Measurements from ENCODE around the gene VSIG8.
A peak's percentile ranks its signal among the peaks of the same experiment; 100 is the strongest.
"Not testable (repeated sequence)": the region's sequence is repeated elsewhere in the genome, so short reads cannot be mapped to it uniquely, and the experiment has no call there.

VSIG8 gene, protein sequence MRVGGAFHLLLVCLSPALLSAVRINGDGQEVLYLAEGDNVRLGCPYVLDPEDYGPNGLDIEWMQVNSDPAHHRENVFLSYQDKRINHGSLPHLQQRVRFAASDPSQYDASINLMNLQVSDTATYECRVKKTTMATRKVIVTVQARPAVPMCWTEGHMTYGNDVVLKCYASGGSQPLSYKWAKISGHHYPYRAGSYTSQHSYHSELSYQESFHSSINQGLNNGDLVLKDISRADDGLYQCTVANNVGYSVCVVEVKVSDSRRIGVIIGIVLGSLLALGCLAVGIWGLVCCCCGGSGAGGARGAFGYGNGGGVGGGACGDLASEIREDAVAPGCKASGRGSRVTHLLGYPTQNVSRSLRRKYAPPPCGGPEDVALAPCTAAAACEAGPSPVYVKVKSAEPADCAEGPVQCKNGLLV

DNA sequence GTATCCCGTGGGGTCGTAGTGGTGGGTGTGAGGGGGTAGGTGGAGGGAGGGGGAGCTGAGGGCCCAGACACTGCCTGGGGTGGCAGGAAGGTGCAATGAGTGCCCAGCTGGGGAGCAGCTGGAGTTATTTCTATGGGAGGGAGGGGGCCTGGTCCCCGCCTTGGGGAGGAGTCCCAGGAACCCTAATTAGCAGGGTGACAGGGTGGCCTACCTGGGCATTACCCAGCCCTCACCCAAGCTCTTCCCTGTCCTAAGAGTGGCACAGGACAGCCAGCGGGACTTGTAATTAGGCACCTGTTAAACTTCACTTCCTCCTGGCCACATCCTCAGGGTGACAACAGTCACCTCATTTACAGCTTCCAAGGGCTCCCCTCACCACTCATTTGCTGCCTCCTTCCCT lies at the start of gene VSIG8:
Gene VSIG8, minus strand, starts transcription at position 101 of the 400 bp plus-strand sequence. CDS start 136 bp downstream, outside the sequence.
- no peak for DNase-seq (ENCODE audit: low read depth)

DNA sequence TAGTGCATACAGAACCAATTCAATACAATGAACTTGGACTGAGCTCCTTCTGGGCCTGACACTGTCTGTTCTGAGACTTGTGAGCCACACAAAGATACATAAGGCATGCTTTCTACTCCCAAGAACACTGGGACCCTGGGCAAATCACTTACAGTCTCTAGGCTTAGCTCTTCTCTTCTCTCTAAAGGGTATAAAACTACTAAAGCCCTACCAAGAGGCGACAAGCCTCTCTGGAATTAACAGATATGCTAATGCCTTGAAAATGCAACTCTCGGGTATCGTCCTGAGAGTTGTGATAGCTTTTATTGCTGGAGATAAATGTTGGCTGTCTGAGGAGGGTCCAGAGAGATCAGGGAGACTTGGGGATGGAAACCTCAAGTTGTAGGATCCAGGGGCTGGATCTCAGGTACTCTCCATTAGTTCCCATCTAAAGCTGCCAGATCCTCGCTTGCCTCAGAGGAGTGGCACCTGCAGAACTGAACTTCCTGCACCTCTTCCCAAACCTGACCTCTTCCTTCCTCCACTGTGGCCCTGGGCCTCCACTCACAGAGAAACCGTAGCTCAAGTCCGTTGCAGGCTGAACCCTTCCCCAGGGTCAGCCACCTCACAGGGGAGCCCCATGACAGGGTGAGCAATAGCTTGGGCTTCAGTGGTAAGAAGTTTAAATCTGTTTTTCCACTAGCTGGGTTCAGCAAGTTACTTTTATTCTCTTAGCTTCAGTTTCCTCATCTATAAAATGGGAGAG lies 49.0 kb upstream of the VSIG8 start:
- DNase-seq (ENCODE audit: low read depth), result no peak

DNA sequence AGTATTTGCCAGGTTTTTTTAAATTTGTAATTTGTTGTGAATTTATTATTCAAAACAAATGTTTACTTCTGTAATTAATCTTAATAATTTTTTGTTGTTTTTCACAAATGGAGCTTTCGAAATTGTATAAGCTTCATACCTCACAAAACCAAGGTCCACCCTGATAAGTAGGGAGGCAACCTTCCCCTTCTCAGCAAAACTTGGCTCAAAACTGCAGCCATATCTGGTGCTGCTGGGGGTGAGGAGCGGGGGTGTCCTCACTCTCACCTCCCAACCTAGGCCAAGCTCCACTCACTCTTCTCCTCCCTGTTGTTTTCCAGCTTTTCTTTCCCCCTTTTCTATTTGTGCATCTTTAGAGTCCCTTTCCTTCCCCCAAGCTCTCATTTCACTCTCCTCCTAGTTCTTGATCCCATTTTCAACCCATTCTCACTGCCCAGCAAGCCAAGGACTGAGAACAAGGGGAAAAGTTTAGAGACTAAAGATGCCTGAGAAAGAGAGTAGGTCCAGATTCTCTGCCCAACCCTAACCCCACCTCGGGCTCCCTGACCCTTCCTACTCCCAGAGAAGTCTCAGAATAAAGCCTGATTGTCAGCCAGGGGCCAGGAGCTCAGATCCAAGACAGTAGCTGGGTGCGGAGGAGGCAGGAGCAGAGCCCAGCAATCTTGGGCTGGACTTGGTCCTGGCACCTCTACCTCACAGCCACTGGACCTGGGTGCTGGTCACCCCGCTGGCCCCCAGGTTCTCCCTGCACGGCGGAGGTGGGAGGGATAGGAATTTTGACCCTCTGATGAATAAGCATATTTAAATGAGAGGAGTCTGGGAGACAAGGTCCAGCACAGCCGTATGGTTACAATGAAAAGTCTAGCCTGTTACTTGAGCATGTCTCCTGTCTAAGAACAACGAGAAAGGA lies 45.8 kb upstream of the VSIG8 start:
- DNase-seq (ENCODE audit: low read depth), result no peak

DNA sequence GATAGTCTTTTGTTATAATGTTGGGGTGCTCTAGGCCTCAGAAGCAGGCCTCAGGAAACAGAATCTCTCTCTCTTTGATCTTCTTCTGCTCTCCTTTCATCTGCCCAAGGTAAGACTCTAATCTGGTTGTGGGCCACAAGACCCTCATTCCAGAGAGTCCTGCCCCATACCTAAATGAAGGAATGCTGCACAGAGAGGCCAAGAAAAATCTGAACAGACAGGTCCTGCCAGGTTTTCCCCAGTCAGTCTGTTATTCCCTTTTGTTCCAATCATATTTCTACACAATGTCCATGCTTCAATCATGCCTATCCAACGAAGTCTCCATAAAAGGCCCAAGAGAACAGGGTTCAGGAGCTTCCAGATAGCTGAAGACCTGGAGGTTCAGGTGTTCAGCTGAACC lies 44.5 kb upstream of the VSIG8 start:
- DNase-seq (ENCODE audit: low read depth), result no peak

DNA sequence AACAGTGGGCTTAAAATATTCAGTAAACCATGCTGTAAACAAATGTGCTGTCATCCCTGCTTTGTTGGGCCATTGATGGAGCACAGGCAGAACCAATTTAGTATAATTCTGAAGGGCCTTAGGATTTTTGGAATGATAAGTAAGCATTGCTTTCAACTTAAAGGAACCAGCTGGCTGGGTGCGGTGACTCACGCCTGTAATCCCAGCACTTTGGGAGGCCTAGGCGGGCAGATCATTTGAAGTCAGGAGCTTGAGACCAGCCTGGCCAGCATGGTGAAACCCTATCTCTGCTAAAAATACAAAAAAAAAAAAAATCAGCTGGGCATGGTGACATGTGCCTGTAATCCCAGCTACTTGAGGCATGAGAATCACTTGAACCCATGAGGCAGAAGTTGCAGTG lies 41.6 kb upstream of the VSIG8 start:
- not testable (repeated sequence) for DNase-seq (ENCODE audit: low read depth)

DNA sequence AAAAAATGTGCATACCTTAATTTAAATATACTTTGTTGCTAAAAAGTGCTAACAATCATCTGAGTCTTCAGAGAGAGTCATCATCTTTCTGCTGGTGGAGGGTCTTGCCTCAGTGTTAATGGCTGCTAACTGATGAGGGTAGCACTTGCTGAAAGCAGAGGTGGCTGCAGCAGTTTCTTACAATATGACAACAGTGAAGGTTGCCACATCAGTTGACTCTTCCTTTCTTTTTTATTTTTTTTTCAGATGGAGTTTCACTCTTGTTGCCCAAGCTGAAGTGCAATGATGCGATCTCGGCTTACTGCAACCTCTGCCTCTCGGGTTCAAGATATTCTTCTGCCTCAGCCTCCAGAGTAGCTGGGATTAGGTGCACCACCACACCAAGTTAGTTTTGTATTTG lies 40.1 kb upstream of the VSIG8 start:
- no peak for DNase-seq (ENCODE audit: low read depth)

DNA sequence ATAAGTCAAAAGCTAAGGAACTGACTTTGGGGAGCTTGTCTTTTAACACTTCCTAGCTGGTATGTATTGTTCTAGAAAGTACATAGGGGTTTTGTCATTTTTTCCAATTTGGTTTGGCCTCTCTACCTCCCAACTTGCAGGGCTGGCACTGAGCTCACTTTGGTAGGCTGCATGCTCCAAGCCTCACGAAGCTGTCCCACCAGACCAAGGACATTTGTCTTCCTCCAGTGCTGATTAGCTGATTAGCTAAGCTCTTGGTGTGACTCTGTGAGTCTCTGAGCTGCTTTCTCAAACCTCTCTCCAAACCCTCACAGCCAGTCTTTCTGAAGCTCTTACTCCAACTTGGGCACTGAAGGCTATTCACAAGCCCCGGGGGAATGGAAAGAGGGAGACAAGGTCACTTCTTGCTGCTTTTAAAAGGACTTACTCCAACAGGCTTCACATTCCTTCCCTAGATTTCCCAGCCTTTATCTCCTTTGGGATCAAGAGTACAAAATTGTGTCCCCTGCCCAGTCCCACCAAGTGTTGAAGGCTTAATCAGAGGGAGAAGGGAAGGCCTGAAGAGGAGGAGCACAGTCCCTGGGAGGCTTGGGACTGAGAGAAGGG lies 38.4 kb upstream of the VSIG8 start:
- no peak for DNase-seq (ENCODE audit: low read depth)

DNA sequence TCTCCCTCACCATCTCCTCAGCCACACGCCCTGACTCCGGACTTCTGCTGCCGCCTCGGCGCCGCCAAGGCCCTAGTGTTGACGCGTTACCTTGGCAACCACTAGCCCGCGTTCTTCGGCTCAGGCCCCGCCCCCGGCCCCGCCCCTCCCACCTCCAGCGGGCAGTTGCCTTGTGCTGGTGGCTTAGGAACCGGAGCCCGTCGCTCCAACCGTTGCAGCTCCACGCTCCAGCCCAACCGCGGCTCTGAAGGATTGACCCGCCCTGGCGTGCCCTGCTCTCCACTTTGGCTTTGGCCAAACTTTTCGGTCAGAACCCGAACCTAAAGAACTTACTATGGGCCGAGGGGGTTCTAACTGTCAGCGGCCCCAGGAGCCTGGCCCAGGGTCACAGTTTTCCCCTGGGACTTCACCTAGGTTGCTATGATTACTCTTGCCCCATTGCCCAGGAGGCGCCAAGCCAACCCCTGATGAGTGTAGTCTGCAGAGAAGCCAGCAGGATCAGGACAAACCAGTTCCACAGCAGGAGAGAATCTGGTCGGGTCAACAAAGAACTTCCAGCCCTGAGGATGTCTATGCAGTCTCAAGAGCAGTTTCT lies 37.7 kb upstream of the VSIG8 start, which contains the start of gene CFAP45:
Gene CFAP45, minus strand, starts transcription at position 80 of the 595 bp plus-strand sequence. Its CDS starts 67 bp downstream, at position 13.
- no peak for DNase-seq (ENCODE audit: low read depth)

DNA sequence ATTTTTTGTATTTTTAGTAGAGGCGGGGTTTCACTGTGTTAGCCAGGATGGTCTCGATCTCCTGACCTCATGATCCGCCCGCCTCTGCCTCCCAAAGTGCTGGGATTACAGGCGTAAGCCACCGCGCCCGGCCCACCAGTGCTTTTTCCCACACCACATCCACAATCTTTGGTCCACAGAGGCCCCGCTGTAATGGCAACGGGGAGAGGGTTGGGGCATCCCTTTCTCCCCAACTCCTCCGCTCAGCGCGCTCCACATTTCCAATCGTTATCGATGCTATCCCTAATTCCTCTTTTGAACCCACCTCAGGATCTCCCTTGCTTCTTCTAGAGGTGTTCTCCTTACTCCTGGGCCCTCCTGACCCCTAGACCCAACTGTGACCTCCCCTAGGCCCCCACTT lies 37.2 kb upstream of the VSIG8 start:
- not testable (repeated sequence) for DNase-seq (ENCODE audit: low read depth)

DNA sequence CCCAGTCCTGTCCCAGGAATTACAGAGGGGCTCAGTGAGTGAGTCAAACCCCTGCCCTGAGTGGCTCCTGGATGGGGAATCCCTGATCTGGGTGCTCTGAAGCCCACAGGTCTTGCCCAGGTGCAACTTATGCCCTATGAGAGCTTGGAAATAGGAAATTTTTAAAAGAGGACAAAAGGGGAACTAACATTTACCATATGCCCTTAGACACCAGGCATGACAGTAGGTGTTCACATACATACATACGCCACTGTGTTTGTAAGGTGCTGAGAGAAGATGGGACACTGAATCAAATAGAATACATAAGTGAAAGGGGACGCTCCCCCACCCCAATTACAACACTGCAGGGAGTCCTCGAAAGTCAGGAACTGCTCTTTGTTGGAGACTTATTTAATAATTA lies 36.1 kb upstream of the VSIG8 start:
- DNase-seq (ENCODE audit: low read depth), result no peak

DNA sequence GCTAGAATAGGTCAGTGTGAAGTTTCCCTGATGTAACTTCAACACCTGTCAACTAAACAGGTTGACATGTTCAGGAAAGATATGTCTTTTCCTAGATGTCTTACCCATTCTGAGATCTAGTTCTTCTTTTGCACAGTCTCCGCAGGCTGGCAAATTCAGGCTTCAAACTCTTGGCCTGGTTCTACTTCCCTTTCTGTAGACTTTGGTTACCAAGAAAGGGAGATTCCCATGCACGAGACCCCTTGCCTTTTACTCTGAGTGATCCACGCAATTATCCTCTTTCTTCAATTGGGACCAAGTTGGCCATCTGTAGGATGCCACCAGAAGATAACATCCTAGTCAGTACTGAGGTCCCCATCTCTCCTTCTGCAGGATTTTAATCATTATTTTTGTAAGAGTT lies 35.5 kb upstream of the VSIG8 start:
- no peak for DNase-seq (ENCODE audit: low read depth)

DNA sequence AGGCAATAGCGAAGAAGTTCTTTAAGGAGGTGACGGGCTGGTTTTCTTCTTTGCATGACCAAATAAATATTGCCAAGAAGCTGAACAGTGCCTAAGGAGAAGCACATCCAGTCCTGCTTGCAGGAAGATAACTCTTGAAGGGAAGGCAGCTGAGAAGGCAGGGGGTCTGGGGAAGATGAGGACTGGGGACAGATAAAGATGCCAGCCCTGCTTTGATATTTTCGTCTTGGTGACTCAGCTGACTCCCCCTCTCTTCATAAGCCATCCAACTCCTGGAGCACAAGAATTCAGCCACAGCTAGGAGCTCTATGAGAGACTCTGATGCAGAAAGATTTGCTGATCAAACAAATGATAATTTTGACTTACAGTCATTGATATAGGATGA lies 34.1 kb upstream of the VSIG8 start:
- DNase-seq (ENCODE audit: low read depth), result no peak

DNA sequence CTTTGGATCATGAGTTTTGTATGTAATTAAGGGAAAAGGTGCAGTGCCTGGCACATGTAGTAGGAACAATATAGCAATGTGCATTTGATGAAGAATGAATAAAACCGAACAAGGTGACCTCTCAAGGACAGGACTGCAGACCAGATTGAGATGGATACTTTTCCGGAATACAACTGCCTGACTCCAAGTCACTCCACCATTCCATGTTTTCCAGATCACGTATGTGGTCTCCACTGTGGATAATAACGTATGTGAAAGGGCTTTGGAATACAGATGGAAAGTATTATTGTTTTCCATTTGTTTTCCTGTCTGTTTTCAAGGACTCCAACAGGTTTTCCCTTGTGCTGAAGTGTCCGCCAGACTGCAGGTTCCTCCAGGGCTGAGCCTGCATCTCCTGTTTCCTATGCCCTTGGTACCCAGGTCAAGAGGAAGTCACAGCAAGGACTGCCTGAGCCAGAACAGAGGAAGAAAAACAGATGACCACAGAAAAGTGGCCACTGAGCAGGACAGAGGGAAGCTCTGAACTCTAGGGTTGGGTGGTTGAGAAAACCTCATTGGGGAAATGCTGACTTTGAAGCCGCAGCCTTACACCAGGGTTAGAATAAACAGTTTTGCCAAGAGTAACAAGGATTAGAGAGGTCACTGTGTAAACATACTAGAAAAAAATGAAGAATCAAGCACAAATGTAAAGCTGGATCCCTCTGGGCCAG lies 33.5 kb upstream of the VSIG8 start:
- no peak for DNase-seq (ENCODE audit: low read depth)

DNA sequence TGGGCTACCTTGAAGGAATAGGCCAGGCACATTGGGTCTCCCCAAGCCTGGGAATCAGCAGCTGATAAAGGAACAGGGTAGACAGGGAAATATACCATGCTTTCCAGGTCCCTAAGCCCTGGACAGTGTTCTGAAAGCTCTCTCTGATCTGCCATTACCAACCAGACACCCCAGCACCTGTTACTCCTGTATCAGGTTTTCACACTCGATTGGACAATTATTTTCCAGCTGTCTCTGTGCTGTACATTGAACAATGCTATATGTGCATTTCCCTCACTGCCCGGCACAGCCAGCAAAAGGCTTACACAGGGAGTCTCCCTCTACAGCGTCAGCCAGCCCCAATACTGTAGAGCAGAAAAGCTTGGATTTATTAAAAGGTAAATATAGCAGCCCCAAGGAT lies 32.8 kb upstream of the VSIG8 start:
- no peak for DNase-seq (ENCODE audit: low read depth)

DNA sequence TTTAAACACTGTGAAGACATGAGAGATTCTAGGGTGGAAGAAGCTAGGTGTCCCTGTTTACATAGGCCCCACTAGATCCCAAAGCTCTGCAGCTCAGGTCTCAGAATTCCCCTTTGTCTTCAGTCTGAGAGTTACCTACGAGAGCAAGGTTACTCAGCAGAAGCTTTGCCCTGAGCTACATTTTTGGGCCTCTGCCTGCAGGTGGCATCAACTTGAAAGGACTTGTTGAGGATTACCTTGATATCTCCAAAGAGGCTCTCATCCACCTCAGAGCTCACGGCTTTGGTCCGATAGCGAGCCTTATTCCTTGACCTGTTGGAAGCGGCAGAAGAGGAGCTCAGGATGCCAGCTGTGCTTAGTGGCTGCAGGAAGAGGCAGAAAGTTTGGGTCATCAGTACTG lies 30.5 kb upstream of the VSIG8 start:
- no peak for DNase-seq (ENCODE audit: low read depth)

DNA sequence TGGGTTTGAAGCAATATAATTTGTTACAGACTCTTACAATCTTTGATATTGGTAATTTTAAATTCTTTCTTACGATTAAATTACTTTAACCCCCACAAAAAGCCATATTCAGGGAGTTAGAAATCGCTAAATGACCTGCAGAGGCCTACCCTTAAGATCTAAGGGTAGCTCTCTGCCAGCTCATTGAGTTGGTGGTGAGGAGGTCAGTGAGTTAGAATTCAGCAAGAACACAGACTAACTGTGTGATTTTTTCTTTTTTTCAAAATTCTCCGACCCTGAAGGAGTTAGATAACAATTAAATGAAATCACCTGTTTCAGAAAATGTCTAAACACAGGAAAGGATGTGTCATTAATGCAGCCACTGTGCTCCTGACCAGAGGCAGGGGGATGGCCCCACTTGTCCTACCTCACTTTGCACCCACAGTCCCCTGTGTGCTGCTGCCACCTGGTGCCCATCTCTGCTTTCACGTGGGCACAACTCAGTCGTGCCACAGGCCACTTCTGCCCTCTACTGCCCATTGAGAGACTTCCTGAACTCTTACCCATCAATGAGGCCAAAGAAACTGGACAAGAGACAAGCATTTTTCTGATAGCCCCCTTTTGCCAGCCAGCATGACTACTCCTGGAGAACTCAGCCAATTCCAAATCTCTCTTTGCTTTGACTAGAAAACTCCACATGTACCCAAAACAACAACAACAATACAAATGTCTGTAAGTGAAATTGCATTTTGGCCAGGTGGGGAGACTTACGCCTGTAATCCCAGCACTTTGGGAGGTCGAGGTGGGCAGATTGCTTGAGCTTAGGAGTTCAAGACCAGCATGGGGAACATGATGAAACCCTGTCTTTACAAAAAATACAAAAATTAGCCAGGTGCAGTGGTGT lies 29.1 kb upstream of the VSIG8 start:
- DNase-seq (ENCODE audit: low read depth), result peak; percentile 71

DNA sequence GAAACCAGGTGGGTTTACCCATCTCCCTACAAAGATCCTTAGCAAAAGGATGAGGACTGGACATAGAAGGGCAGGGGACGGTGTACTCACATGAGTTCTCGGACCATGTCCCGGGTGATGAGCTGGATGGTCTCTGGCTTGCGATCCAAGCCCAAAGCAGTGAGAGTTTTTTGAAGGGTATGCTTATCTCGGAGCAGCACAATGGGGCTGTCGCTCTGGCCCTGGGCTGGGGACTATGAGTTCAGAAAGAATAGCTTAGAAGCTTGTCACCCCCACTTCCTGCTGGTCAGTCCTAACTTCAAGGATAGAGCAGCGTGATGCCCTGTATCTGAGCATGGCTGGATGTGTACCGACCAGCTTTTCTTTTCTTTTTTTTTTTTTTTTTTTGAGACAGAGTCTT lies 27.9 kb upstream of the VSIG8 start:
- no peak for DNase-seq (ENCODE audit: low read depth)

DNA sequence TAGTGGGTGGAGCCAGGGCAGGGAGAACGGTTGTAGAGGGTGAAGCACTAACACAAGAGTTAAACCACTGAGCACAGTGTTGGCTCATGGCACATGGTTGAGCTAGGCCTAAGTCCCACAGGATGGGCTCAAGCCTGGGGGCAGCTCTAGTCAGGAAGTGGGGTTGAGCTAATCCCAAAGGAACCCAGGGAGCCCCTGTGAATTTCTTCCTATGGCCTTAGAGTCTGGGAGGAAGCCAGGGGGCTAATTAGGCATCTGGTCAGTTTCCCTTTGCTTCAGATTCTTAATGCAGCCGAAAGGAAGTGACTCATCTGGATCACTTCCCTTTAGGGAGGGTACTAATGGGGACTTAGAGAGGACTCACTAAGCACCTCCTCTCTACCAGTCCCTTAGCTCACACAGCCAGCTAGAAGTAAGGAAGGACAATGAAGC lies 27.4 kb upstream of the VSIG8 start:
- DNase-seq (ENCODE audit: low read depth), result peak; percentile 75

DNA sequence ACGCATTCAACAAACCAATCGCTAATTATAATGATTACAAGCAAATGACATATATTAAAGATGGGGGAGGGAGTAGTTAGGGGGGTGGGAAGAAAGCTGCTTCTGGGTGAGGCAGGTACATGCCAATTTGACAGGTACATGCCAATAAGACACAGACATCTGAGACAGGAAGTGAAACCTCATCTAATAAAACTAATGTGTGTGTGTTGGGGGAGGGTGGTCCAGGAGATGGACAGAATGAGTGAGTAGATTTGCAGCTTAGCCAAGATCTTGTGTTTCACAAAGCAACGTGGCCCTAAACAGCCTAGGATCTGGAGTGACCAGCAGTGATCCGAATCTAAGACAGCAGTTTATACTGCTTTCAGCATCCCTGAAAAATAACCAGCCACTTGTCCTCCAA lies 26.7 kb upstream of the VSIG8 start:
- no peak for DNase-seq (ENCODE audit: low read depth)

DNA sequence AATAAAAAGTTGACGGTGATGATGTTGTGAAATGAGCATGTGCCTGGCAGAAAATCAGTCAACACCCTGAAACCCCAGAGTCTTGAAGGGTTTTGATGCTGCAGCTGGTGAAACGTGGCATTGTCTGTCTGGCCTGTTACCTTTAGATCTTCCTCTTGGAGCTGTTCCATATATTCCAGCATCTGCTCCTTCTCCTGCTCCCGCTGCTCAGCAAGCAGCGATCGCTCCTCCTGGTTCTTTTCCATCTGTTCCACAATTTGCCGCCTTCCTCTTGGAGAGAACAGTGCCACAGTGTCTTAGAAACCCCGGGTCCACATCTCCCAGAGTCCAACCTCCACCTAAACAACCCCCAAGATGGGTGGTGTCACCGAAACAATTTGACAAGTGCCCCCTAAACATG lies 21.8 kb upstream of the VSIG8 start:
- DNase-seq (ENCODE audit: low read depth), result no peak

Data from HS-27A (cell line).